Measurements from ENCODE around the gene ZNF276. TPM values are rescaled to one million over a fixed set of nuclear protein-coding genes. Genes with fewer than 3 reads are reported as not detected.

Gene ZNF276
- total and polyA plus RNA-seq, 2 donors (not counting 1 experiment from before 2014, with no cell fraction given): 82.7 to 110 TPM

- Histone ChIP-seq H3K27me3 (replicated peaks in 1 of 4; ENCODE audit: control extremely low read depth in 1 of 4, control insufficient read depth in 3 of 4, insufficient read depth in 4 of 4, low read length in 3 of 4) (no peaks in the 10 kb centered on the region), H3K4me3 (ENCODE audit: control extremely low read depth in 1 of 5, extremely low read depth in 1 of 5, insufficient read depth in 1 of 5, low read depth in 2 of 5, low read length in 4 of 5) (no peak overlapping the region), H4K20me1 (ENCODE audit: control insufficient read depth, insufficient read depth, low read length, poor library complexity, severe bottlenecking) (peaks cover 13% of the 10 kb centered on the region), H3K36me3 (replicated peaks in 1 of 2; ENCODE audit: control extremely low read depth in 1 of 2, control insufficient read depth in 1 of 2, extremely low read depth in 1 of 2, insufficient read depth in 2 of 2, low read length in 1 of 2) (peaks cover 0 to 56% of the 10 kb centered on the region in 2 experiments), H3K4me2 (replicated peaks; ENCODE audit: low read depth, low read length, poor library complexity, severe bottlenecking) (no peak overlapping the region), H2AFZ (ENCODE audit: insufficient read depth, low read depth, low read length, poor library complexity, severe bottlenecking) (no peak overlapping the region), H3K4me1 (ENCODE audit: control insufficient read depth in 2 of 2, insufficient read depth in 2 of 2, low read length in 2 of 2) (peaks cover 3 to 10% of the 10 kb centered on the region in 2 donors), H3K9me3 (ENCODE audit: control extremely low read depth in 1 of 3, control insufficient read depth in 2 of 3, insufficient read depth in 1 of 3, low read length in 2 of 3) (no peaks in the 10 kb centered on the region), H3K9ac (ENCODE audit: low read length) (no peak overlapping the region), H3K27ac (ENCODE audit: low read length in 2 of 2) (no peak overlapping the region), H3K79me2 (ENCODE audit: control insufficient read depth, insufficient read depth, low read length) (peaks cover 12% of the 10 kb centered on the region)
- Mint-ChIP-seq H3K27me3 (no peaks in the 10 kb centered on the region), H3K4me1 (peaks cover 12% of the 10 kb centered on the region), H3K4me3 (no peak overlapping the region), H3K27ac (no peak overlapping the region), H3K9me3 (ENCODE audit: insufficient read depth) (no peaks in the 10 kb centered on the region)
- DNase-seq: no peak
- ChIA-PET CTCF (interaction anchor here (0.7 kb wide), 1 partner anchor 17 kb away, joined by 3 read pairs; no protein-coding TSS in a partner anchor), POLR2A (interaction anchor here (0.5 kb wide), 1 partner anchor 46 kb away, joined by 5 read pairs; no protein-coding TSS in a partner anchor)
- ATAC-seq (ENCODE audit: low read depth): no peak
- intact Hi-C loops (cut with micrococcal nuclease): no loop called here
- TF ChIP-seq EZH2 (IDR thresholded peaks at IDR 0.05; ENCODE audit: borderline replicate concordance, insufficient read depth, low read depth, low read length, poor library complexity, severe bottlenecking): no peak
- no peak for TF ChIP-seq CTCF (IDR thresholded peaks at IDR 0.05)
- WGBS (ENCODE audit: insufficient coverage): 97% methylated on average over 13 of the region's 16 CpGs
Measured at GRCh38 chr16:89744813-89745212, 23.5 kb downstream of the ZNF276 start.

GRCh38 chr16:89746043-89746442 lies 24.7 kb downstream of the ZNF276 start:
- peaks cover 4 to 12% of the 10 kb centered on the region in 2 donors for H3K4me1 ChIP-seq (ENCODE audit: control insufficient read depth in 2 of 2, insufficient read depth in 2 of 2, low read length in 2 of 2)
- Mint-ChIP-seq H3K27ac (no peak overlapping the region), H3K9me3 (ENCODE audit: insufficient read depth) (no peaks in the 10 kb centered on the region), H3K4me1 (peaks cover 14% of the 10 kb centered on the region), H3K27me3 (no peaks in the 10 kb centered on the region), H3K4me3 (no peak overlapping the region)
- intact Hi-C loops (cut with micrococcal nuclease): no loop called here
- peaks cover 0 to 51% of the 10 kb centered on the region in 2 experiments for H3K36me3 ChIP-seq (replicated peaks in 1 of 2; ENCODE audit: control extremely low read depth in 1 of 2, control insufficient read depth in 1 of 2, extremely low read depth in 1 of 2, insufficient read depth in 2 of 2, low read length in 1 of 2)
- no peak overlapping the region for H3K4me2 ChIP-seq (replicated peaks; ENCODE audit: low read depth, low read length, poor library complexity, severe bottlenecking)
- ATAC-seq (ENCODE audit: low read depth) (no peak), DNase-seq (no peak)
- H3K9ac ChIP-seq (ENCODE audit: low read length): no peak overlapping the region
- TF ChIP-seq CTCF (IDR thresholded peaks at IDR 0.05) (no peak), EZH2 (IDR thresholded peaks at IDR 0.05; ENCODE audit: borderline replicate concordance, insufficient read depth, low read depth, low read length, poor library complexity, severe bottlenecking) (no peak)
- no peaks in the 10 kb centered on the region for H3K27me3 ChIP-seq (replicated peaks in 1 of 4; ENCODE audit: control extremely low read depth in 1 of 4, control insufficient read depth in 3 of 4, insufficient read depth in 4 of 4, low read length in 3 of 4)
- 92% methylated on average over 15 of the region's 15 CpGs for WGBS (ENCODE audit: insufficient coverage)
- H3K9me3 ChIP-seq (ENCODE audit: control extremely low read depth in 1 of 3, control insufficient read depth in 2 of 3, insufficient read depth in 1 of 3, low read length in 2 of 3): no peaks in the 10 kb centered on the region
- H2AFZ ChIP-seq (ENCODE audit: insufficient read depth, low read depth, low read length, poor library complexity, severe bottlenecking): no peak overlapping the region
- H4K20me1 ChIP-seq (ENCODE audit: control insufficient read depth, insufficient read depth, low read length, poor library complexity, severe bottlenecking): peaks cover 17% of the 10 kb centered on the region
- ChIA-PET POLR2A (no interaction called here), CTCF (no interaction called here)
- no peak overlapping the region for H3K27ac ChIP-seq (ENCODE audit: low read length in 2 of 2)
- H3K4me3 ChIP-seq (ENCODE audit: control extremely low read depth in 1 of 5, extremely low read depth in 1 of 5, insufficient read depth in 1 of 5, low read depth in 2 of 5, low read length in 4 of 5): no peak overlapping the region
- H3K79me2 ChIP-seq (ENCODE audit: control insufficient read depth, insufficient read depth, low read length): peaks cover 22% of the 10 kb centered on the region

Measured in B cell (primary cell).